ENCODE results near the gene ZNF26.

DNA sequence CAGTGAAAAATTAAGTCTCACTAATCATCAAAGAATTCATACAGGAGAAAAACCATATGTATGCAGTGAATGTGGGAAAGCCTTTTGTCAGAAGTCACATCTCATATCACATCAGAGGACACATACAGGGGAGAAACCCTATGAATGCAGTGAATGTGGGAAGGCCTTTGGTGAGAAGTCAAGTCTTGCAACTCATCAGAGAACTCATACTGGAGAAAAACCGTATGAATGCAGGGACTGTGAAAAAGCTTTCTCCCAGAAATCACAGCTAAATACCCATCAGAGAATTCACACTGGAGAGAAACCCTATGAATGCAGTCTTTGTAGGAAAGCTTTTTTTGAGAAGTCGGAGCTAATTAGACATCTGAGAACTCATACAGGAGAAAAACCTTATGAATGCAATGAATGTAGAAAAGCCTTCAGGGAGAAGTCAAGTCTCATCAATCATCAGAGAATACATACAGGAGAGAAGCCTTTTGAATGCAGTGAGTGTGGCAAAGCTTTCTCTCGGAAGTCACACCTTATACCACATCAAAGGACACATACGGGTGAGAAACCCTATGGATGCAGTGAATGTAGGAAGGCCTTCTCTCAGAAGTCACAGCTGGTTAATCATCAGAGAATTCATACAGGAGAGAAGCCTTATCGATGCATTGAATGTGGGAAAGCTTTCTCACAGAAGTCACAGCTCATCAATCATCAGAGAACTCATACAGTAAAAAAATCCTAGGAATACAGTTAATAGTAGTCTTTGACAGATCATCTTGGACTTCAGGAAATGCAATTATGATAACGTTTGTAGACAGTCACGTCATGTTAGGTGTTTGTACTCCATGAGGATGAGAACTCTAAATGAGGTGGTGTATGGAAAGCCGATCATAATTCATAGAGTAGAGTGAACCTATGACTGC, 72.3 kb downstream of the ZNF26 start:
- TF ChIP-seq EZH2 (IDR thresholded peaks at IDR 0.05): no peak
- TF ChIP-seq FOXP2 (optimal IDR thresholded peaks at IDR 0.05; ENCODE audit: control extremely low read depth, extremely low read length, insufficient read depth): no peak
- no peak for TF ChIP-seq POLR2AphosphoS5 (IDR thresholded peaks at IDR 0.05; ENCODE audit: borderline replicate concordance, low read depth, low read length)

Data from SK-N-MC (cell line).